Ramos (cell line): ENCODE results near the gene FAM180B.

Experiments
- in situ Hi-C: fragments of 300-500 bp; cut with MboI; formaldehyde crosslinking; loops from one replicate; pipeline ENCODE4 v1.14.3; 2022; ENCODE audit warnings: low sequenced_read_pairs; ENCODE audit not compliant: unreplicated experiment

Gene FAM180B

GRCh38 chr11:47566149-47566698, 20.3 kb upstream of the FAM180B start:
- in situ Hi-C loops = no loop called here

- in situ Hi-C loops = no loop called here
Observed at GRCh38 chr11:47569646-47570045, 16.8 kb upstream of the FAM180B start.

GRCh38 chr11:47570651-47571356, 15.7 kb upstream of the FAM180B start:
- in situ Hi-C loops = no loop called here

GRCh38 chr11:47571357-47571729, 15.1 kb upstream of the FAM180B start:
- in situ Hi-C loops = no loop called here

GRCh38 chr11:47571895-47572294, 14.6 kb upstream of the FAM180B start:
- in situ Hi-C loops = no loop called here

GRCh38 chr11:47572715-47573255, 13.7 kb upstream of the FAM180B start:
- in situ Hi-C loops = no loop called here

GRCh38 chr11:47573321-47573720, 13.2 kb upstream of the FAM180B start:
- in situ Hi-C loops = no loop called here

- in situ Hi-C loops = no loop called here
Observed at GRCh38 chr11:47577460-47578041, 8.9 kb upstream of the FAM180B start.

GRCh38 chr11:47578524-47579494, 7.7 kb upstream of the FAM180B start, which contains the start of the genes KBTBD4 and NDUFS3:
Gene KBTBD4, minus strand, starts transcription at chr11:47578970. Its CDS starts 19 bp downstream, at chr11:47578951.
Gene NDUFS3, plus strand, starts transcription at chr11:47579074. Its CDS starts 18 bp downstream, at chr11:47579092.
- in situ Hi-C loops = no loop called here

- in situ Hi-C loops = no loop called here
Observed at GRCh38 chr11:47583844-47584243, 2.6 kb upstream of the FAM180B start.

GRCh38 chr11:47587039-47587716, 700 bp downstream of the FAM180B start:
- in situ Hi-C loops = no loop called here

GRCh38 chr11:47587723-47588326, 1.3 kb downstream of the FAM180B start:
- in situ Hi-C loops = no loop called here

- in situ Hi-C loops = no loop called here
Observed at GRCh38 chr11:47589118-47589517, 2.6 kb downstream of the FAM180B start.

GRCh38 chr11:47589584-47589976, 3.1 kb downstream of the FAM180B start:
- in situ Hi-C loops = no loop called here

- in situ Hi-C loops = no loop called here
Observed at GRCh38 chr11:47589977-47590861, 3.7 kb downstream of the FAM180B start.

- in situ Hi-C loops = no loop called here
Observed at GRCh38 chr11:47591764-47592163, 5.3 kb downstream of the FAM180B start.

GRCh38 chr11:47592251-47592650, 5.8 kb downstream of the FAM180B start:
- in situ Hi-C loops = no loop called here

GRCh38 chr11:47592970-47593369, 6.5 kb downstream of the FAM180B start:
- in situ Hi-C loops = no loop called here
